ENCODE data around the gene BTBD9.
"Not testable (repeated sequence)": the region's sequence is repeated elsewhere in the genome, so short reads cannot be mapped to it uniquely, and the experiment has no call there.

BTBD9 gene

DNA sequence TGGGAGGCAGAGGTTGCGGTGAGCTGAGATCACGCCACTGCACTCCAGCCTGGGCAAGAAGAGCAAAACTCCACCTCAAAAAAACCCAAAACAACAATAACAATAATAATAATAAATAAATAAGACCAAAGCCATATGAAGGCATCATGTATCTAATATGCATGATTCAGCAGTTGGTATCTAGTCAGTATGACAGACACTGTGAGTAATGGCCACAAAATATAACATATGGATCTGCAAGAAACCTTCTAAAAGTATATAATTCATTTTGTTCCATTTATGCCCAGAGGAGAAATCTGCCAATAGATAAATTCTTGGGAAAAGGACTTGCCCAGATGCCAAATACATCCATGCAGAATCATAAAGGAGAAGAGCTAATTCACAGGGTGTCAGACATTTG is 252.3 kb downstream of the BTBD9 start:
- DNase-seq (ENCODE audit: low read depth), result no peak

DNA sequence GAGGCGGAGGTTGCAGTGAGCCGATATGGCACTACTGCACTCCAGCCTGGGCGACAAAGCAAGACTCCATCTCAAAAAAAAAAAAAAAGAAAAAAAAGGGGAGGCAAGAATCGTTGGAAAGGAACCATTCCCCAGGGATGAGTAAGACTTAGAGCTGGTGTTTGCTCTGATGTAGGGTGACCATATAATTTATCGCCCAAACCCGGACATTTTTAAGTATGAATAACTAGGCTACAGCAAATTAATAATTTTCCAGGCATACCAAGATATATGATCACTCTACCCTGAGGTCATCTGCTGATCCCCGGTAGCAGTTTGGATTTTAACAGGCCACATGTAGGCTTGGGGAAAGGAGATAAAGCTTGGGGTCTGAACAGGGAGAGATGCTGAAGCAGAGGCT is 260.9 kb downstream of the BTBD9 start:
- no peak for DNase-seq (ENCODE audit: low read depth)

DNA sequence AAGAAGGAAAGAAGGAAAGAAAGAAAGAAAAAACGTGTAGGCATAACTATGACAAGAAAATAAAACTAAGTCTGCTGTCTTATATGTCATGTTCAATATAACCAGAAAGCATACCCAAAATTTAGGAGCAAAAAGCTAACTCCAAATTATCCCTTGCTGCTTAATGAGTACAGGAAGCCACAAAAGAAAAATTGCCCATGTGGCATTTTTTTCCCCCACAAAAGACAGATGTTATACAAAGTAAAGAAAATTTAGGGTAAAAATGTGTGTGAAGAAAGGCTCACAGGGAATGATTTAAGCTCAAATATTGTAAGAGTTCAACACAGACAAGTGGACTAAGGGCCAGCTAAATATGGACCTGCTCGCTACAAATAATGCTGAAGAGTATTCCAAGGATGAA is 263.8 kb downstream of the BTBD9 start:
- DNase-seq (ENCODE audit: low read depth), result no peak

DNA sequence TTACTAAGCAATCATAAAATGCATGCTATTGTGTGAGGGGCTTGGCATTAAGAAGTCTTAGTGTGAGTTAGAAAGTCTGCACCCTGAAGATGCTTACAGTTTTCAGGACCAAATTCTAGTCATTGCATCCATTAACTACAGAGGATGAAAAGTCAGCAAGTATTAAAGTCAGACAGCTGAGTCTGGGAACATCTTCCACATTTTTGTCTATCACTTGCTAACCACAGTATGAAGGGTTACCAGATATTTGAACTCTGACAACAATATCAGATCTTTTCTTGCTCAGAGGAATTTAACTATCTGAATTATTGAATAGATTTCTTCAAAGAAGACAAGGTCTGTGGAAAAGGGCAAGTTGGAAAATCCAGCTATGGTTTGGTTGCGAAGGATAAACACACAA is 264.4 kb downstream of the BTBD9 start:
- DNase-seq (ENCODE audit: low read depth), result no peak

DNA sequence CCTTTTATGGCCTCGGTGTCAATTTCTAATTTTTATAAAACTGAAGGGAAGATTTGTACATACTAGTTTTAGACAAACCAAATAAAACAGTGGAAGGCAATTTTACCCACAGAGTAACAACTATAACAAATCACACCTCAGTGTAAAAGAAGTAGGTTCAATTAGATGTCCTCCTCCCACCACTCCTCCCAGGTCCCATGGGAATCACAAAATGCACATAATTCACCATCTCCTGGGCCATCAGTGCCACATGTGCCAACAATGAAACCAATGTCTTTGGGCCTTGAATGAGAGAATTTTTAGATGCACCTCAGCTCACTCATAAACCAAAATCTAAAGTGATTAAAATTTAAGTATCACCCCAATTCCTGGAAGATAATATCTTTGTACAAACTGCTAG is 267.8 kb downstream of the BTBD9 start:
- DNase-seq (ENCODE audit: low read depth), result no peak

DNA sequence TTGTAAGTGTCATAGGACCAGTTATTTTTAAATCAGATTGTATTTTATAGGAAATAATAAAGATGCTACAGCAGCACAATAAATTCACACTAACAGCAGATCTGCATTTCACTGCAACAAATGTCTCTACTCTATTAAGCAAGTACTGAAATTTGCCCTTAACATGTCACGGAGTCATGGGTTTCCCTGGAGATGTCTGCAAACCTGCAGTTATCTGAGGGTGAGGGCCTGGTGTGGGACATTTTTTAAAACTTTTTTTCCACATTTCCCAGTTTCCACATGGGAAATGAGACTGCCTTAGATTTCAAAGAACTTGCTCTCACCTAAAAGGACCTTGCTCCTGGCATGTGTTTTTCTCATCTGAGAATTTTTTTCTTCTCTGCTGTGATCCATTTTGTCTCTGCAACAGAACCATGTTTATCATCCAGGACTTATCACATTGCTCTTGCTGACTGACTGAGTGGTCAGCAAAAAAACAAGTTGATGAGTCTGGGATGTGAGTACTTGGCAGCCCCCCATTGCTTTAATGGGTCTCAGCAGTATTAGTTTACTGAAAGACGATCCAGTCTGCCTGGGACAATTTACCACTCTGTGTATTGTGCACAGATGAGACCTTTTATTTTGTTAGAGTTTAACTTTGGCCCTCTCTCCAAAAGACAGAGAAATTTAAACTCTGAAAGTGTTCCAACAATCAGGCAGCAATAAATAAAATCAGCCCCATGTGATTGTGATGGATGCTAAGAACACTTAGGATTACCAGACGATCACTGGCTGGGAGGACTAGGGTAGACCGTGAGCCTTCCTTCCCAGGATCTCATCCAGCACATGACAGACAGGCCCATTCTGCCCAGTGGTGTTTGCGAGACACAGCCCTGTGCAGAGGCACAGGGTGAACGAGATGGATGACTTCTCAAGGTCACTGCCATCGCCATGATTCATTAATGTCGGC is 268.8 kb downstream of the BTBD9 start:
- no peak for DNase-seq (ENCODE audit: low read depth)

DNA sequence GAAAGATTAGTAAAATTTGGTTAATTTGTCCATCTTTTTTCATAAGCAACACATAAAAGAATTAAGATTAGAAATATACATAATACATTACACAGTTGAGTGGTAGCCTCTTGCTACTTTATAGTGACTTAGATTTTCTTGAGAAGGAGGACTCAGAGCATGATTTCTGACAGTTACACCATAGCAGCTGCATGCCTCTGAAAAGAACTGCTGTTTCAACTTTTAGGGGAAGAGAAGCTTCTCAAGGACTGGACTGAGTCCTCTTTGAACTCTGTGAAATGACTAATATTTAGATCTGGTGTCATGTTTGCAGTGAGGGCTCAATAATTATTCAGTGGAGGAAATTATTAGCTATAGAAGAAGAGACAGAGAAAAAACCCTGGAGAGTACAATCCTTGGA is 272.5 kb downstream of the BTBD9 start:
- DNase-seq (ENCODE audit: low read depth), result no peak

DNA sequence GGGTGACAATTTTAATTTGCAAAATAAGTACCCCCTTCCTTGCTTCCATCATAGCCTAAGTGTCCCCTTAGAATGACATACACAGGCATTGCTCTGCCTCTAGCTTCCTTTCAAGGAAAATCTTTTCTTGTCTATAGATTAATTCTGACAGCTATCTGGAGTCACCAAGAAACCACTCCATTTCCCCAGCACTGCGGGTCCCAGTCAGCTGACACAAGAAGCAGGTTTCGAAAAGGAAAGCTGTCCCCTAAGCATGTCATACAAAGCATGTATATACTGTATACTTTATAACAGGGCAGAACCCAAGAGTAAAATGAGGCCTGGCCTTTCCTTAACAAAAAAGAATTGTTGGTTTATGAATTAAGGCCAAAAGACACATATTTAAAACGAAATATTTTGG is 273.5 kb downstream of the BTBD9 start:
- no peak for DNase-seq (ENCODE audit: low read depth)

DNA sequence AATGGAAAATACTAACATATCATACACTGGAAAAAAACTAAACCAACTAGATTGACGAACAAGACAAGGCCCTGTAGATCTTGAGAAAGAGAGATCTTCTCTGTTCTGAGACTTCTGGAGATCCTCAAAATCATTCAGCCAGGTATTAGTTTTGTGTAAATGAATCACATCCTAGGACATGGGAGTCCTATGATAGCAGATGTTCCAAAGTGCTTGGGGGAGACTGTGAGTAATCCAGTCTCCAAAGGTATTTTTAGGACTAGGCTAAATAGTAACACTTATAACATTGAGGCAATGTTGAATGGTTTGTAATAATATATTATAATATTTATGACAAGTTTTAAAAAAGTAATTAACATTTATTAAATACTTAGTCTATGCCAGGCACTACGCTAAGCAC is 275.0 kb downstream of the BTBD9 start:
- DNase-seq (ENCODE audit: low read depth), result no peak

DNA sequence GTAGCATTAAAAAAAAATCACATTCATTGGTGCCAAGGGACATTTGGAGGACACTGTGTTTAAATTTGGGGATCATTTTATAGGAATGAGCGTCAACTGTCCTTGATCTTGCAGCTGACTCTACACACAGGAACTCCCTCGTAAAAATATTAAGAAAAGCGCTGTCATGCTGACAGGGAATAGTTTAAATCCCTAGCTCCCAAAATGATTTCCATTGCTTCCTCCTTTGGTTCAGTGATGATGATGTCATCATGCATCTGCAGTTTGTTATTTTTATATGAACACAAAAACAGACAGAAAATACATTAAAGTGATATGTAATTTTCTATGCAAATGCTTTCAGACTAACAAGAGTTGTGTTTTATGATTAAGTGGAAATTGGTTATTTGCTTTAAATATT is 275.6 kb downstream of the BTBD9 start:
- DNase-seq (ENCODE audit: low read depth), result no peak

DNA sequence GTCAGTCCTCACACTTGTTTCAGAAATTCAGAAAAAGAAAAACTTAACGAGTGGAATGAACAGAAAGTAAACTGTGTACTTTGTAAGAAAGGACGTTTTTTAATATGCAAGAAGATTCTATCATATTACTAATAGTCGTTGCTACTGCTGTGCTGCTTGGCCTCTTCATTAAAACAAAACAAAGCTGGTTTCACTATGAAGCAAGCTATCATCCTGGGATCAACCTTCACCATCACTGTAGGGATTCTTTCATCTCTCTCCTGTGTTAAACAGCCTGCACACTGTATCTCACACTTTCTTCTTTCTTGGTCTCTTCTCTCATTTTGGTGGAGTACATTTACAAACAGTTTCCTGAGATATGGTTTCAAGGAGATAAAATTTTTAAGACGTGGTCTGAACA is 284.2 kb downstream of the BTBD9 start:
- DNase-seq (ENCODE audit: low read depth), result no peak

DNA sequence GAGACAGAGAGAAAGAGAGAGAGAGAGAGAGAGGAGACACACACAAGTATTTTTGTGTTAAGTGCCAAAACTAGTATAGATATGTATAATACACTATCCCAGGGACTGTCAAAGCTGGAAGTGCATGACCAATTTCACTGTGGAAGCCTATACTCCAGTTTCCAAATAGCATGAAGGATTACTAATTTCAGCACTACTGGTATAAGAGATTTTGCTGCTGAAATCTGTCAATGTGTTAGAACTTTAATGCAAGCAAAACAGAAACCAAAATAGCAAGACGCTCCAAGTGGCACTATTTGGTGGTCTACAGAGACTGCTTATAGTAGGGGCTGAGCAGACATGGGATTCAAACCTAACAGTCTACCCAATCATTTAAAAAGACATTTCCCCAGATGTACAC is 284.8 kb downstream of the BTBD9 start:
- no peak for DNase-seq (ENCODE audit: low read depth)

DNA sequence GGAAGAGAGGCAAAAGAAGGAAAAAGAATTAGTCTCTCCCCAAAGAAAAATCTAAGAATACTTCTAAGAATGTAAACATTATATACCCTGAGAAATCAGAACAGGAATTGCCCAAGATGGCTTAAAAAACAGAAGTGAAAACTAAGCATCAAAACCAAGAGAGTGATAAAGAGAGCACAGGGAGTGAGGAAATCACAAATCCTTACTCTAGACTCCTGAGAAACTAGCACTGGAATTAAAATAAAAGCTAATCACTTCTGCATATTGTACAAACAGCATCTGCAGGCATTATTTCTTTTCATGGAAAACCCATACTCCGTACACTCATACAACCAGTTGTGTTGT is 285.7 kb downstream of the BTBD9 start:
- DNase-seq (ENCODE audit: low read depth), result no peak

DNA sequence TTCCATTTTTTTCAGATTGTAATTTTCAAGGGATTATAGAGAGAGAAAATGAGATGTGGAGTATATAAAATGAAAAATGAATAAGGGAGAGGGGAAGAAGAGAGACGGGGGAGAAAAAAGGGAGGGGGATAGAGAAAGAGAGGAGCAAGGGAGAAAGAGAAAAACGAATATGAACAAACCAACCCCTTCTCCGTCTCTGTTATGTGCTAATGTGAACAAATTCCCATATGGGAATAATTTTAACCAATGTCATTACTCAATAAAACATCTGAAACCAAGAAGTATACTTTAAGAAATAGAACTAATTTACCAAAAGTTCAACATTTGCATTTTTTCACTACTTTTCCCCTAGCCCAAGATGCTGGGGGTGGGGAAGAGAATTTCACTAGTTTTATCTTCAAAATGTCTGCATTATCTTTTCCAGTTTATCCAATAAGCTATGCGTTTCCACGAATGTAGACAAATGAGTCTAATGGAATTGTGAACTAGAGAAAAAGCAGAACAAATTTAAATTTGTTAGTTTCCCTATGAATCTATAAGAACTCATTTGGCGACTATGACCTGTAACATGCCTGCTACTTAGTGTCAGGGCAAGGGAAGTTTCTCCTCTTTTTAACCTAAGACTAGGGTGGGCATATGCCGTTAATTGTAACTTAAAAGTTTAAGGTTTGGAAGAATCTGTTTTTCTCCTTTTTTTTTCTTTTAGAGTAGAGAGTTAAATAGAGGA is 286.3 kb downstream of the BTBD9 start:
- DNase-seq (ENCODE audit: low read depth), result no peak

DNA sequence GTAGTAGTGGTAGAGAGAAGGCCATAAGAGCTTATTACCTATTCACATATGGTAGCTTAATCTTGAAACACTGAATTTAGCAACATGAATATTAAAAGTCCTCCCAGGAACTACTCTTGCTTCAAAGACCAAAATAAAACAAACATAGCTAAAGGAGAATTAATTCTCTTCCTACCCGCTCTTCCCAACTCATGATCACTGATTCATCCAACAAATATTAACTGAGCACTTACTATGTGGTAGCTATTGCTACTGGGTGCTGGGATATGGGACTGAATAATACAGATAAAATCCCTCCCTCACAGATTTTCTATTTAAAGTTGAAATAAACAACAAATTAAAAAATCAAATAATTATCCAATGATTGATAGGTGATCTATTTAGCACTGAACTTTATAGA is 287.1 kb downstream of the BTBD9 start:
- no peak for DNase-seq (ENCODE audit: low read depth)

DNA sequence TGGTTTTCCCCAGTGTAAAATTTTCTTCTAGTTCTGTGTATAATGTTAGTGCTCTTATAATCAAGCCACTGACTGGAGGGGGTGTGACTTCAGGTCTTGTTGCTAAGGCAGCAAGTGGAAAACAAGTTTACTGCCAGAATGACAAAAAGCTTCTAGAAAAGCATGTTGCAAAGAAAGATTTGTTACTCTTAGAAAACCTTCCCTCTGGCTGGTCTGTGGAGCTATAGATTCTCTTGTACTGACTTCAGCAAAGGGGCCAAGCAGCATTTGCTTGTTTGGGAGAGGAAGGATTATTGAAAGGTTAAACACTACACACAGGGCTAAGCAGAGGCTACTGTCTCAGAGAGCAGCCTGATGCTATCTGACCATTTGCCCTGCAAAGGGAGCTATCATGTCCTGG is 288.8 kb downstream of the BTBD9 start:
- DNase-seq (ENCODE audit: low read depth), result no peak

DNA sequence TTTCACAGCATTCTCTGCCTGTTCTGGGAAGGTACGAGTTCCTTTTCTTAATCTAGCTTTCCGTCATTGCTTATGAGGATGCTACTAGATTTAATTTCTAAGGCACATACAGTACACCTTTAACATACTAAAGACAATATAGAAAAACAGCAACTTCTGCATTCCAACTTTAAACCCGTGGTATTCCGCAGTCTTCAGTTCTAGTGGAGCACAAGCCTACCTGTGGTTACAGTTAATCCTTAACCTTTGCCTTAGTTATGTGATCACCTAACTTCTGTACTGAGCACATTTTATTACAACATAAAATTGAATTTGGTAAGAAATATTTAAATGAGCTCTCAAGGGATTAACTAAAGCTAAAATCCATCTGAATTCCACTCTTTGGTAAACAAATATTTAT is 289.5 kb downstream of the BTBD9 start:
- no peak for DNase-seq (ENCODE audit: low read depth)

DNA sequence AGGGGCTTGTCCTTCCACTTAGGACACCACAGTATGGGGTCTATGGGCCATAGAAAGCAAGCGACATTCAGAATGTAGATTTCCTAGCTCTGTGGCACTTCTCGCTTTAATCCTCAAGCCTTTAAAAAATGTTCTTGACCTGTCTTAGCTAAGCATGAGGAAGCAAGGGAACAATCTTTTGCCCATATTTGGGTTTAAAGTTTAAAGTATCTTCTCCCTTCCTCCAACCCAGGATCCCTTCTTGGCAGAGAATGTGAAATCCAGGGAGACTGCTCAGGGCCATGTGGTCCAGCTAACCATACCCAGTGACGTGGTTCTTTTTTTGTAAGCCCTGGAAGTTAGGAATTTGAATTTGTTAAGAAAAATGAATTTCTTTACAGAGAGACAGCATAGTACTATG is 289.9 kb downstream of the BTBD9 start:
- DNase-seq (ENCODE audit: low read depth), result no peak

DNA sequence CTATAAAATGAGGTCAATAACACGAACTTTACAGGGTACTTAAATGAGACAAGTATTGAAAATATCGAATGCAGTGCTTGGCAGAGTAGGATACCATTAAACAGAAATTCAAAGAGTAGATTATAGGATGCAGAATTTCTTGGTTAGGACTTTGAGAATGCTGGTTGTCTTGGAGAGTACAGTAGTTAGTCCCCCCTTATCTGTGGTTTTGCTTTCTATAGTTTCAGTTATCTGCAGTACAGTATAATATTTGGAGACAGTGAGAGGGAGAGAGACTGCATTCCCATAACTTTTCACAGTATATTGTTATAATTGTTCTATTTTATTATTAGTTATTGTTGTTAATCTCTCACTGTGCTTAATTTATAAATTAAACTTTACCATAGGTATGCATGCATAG is 290.5 kb downstream of the BTBD9 start:
- no peak for DNase-seq (ENCODE audit: low read depth)

DNA sequence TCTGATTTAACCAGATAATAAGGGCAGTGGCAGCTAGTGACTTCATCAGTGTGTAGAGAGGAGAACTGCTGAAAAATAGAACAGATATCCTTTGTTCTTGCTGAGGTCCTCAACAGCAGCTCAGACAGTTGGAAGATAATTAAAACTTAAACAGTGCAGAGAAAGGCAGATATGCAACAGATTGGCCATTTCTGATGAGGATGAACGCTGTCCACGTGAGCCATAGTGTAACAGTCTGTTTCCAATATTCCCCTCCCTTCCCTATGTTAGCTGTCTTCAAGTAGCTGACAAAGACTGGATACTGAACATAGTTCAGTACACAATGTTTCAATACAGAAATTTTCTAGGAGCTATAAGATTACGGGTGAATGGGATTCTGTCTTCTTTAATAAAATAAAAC is 291.4 kb downstream of the BTBD9 start:
- no peak for DNase-seq (ENCODE audit: low read depth)

DNA sequence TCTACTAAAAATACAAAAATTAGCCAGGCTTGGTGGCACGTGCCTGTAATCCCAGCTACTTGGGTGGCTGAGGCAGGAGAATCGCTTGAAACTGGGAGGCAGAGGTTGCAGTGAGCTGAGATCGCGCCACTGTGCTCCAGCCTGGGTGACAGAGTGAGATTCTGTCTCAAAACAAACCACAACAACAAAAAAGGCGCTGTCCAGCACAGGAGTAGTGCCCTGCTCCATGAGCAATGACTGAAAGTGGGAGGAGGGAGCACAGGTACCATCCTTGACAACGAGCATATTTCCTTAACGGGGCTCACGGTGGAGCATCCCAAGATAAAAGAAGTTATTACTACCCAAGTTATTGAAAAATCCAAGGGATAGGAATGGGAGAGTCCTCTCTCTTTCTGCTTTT is 291.9 kb downstream of the BTBD9 start:
- not testable (repeated sequence) for DNase-seq (ENCODE audit: low read depth)

DNA sequence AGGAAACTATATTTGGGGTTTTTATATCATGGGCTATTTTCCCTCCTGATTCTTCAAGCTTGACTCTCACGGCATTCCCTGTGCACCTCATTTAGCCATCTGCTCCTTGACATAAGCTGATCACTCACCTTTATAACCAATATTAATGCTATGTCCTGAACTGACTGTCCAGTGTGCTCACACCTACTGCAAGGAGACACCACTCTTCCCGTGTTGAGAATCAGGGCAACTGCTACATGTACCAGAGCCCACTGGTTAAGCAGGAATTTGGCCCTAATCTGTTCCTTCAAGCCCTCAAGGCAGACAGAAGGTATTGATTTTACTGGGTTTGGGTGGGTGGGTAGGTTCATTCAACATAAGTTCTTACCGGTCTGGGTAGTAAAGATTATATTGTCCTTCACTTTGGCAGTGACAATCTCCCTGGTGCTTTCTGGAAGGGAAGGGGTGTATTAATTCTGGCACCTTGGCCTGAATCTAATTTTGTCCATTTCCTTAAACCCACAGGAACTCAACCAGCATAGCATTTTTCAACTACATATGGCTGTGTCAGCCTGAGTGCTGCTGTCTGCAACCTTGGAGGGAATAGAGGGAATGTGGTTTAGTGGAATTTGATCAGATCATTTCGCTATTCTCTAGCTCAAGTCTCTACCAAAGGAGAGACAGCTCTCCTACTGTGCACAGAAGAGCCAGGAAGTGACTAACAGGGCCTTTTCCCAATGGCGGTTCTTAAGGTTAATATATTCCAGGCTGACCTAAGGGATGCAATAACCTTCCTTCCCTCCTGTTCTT is 293.2 kb downstream of the BTBD9 start:
- DNase-seq (ENCODE audit: low read depth), result no peak

DNA sequence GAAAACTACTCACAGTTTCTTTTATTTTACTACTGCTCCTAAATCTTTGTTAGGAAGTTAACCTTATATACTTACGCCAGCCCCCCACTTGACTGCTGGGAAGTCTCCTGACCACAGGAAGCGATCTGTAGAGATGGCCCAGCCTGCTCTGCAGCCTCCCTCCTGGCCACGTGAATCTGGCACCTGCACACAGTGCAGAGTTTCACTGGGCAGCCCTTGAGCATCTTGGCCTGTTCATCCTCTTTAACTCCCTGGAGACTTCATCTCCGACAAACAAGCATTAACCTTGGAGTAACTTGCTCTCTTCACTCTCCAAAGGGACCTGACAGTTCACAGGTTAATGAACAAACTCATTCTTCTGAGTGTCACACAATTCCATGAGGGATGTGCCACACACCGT is 294.1 kb downstream of the BTBD9 start:
- no peak for DNase-seq (ENCODE audit: low read depth)
